Gastrocnemius medialis (tissue), 4 donors: ENCODE measurements around the gene KRT86. TPM values are rescaled to one million over a fixed set of nuclear protein-coding genes. Genes with fewer than 3 reads are reported as not detected.
A peak's percentile ranks its signal among the peaks of the same experiment; 100 is the strongest.

Source experiments
- ATAC-seq, 2 donors: fragments of 150-250 bp; one replicate each; pipeline ENCODE4 v1.9.1; 2016
- DNase-seq, 2 donors: peaks; one replicate each; pipeline ENCODE4 v3.0.0-alpha.2; 2019
- H3K27ac ChIP-seq, 4 donors: fragments of 200-600 bp; sonication (generic); 1 replicate in 1 of 4; 2 replicates in 3 of 4; pipeline ENCODE4 v1.5.1; 2016 to 2018; ENCODE audit warnings: mild to moderate bottlenecking in 2 of 4, moderate library complexity in 1 of 4
- H3K27me3 ChIP-seq, 3 donors: fragments of 200-600 bp; sonication (generic) in 2 of 3; 1 replicate in 1 of 3; 2 replicates in 2 of 3; pipeline versions ENCODE4 v1.5.1 to v1.6.0; 2016 to 2019; ENCODE audit warnings: mild to moderate bottlenecking in 1 of 3, moderate library complexity in 1 of 3
- H3K36me3 ChIP-seq, 2 donors: fragments of 200-600 bp; sonication (generic) in 1 of 2; one replicate each; pipeline ENCODE4 v1.5.1; 2017 to 2018
- H3K4me1 ChIP-seq, 2 donors: fragments of 200-600 bp; sonication (generic) in 1 of 2; one replicate each; pipeline ENCODE4 v1.5.1; 2016 to 2017; ENCODE audit warnings: mild to moderate bottlenecking in 2 of 2
- H3K4me3 ChIP-seq, 4 donors: fragments of 200-600 bp; sonication (generic) in 3 of 4; 1 replicate in 1 of 4; 2 replicates in 3 of 4; pipeline ENCODE4 v1.5.1; 2016 to 2019; ENCODE audit warnings: mild to moderate bottlenecking in 2 of 4
- H3K9me3 ChIP-seq, 3 donors: fragments of 200-600 bp; sonication (generic) in 2 of 3; 1 replicate in 1 of 3; 2 replicates in 2 of 3; pipeline ENCODE4 v1.5.1; 2016 to 2019
- POLR2A ChIP-seq, 2 donors: fragments of 450-650 bp; IDR thresholded peaks; one replicate each; pipeline ENCODE4 v1.6.1; 2017; ENCODE audit warnings: antibody characterized with exemption in 2 of 2, mild to moderate bottlenecking in 2 of 2, moderate library complexity in 2 of 2
- in situ Hi-C, 4 donors: fragments of 200-750 bp; cut with MboI; loops; one replicate each; pipeline versions ENCODE4 v1.15.0 to v1.8.0; 2017; ENCODE audit warnings: low sequenced_read_pairs in 4 of 4
- intact Hi-C: fragments of 100-400 bp; cut with DNase I; formaldehyde crosslinking; loops from one replicate; pipeline ENCODE4 v1.15.1; 2023; ENCODE audit warnings: low total_unique reads
- total RNA-seq, 4 donors: library from RNA; depleted of rRNA; stranded (reverse); fragments of >200 nt; gene quantifications; one replicate each; pipeline versions ENCODE4 v1.1.0 to v1.2.3, GENCODE V29; 2016
- TF ChIP-seq, protein P1 (sequence below), 5 experiments: fragments of 450-650 bp in 3 of 5; fragments of 200-600 bp in 2 of 5; sonication (generic) in 2 of 5; IDR thresholded peaks in 4 of 5; conservative IDR thresholded peaks in 1 of 5; 1 replicate in 4 of 5; 2 replicates in 1 of 5; pipeline ENCODE4 v1.5.1; 2016 to 2019; ENCODE audit warnings: antibody characterized with exemption in 5 of 5, mild to moderate bottlenecking in 3 of 5, moderate library complexity in 3 of 5

Gene KRT86
- total RNA-seq, 4 donors from 2014 or later: 0.24 TPM; not detected in 3

DNA sequence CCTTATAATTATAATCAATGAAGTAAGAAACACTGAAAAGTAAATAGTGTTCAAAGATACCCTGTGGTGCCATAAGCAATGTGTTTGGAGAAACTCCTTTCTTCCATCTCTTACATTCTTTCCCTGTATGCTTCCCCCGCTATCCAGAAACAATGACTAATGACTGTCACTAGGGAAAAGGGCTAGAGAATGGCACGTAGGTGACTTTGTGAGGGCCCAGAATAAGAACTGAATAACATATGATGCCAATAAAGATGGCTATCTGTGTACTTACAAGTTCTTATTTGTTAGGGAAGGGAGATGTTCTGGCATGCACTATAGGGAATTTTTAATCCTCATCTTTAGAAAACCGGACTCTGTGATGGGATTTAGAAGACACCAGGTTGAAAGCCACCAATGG, 46.1 kb upstream of the KRT86 start:
- in situ Hi-C loops (no loop called here), intact Hi-C loops (no loop called here)
- no peak overlapping the region for H3K27ac ChIP-seq
- DNase-seq (no peak), ATAC-seq (no peak)
- no peaks in the 10 kb centered on the region for H3K36me3 ChIP-seq
- H3K4me1 ChIP-seq: peaks cover 0 to 9% of the 10 kb centered on the region in 2 donors
- H3K9me3 ChIP-seq: no peaks in the 10 kb centered on the region
- TF ChIP-seq, protein P1, sequence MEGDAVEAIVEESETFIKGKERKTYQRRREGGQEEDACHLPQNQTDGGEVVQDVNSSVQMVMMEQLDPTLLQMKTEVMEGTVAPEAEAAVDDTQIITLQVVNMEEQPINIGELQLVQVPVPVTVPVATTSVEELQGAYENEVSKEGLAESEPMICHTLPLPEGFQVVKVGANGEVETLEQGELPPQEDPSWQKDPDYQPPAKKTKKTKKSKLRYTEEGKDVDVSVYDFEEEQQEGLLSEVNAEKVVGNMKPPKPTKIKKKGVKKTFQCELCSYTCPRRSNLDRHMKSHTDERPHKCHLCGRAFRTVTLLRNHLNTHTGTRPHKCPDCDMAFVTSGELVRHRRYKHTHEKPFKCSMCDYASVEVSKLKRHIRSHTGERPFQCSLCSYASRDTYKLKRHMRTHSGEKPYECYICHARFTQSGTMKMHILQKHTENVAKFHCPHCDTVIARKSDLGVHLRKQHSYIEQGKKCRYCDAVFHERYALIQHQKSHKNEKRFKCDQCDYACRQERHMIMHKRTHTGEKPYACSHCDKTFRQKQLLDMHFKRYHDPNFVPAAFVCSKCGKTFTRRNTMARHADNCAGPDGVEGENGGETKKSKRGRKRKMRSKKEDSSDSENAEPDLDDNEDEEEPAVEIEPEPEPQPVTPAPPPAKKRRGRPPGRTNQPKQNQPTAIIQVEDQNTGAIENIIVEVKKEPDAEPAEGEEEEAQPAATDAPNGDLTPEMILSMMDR (IDR thresholded peaks at IDR 0.05 in 4 of 5, conservative IDR thresholded peaks at IDR 0.05 in 1 of 5): no peak
- TF ChIP-seq POLR2A (IDR thresholded peaks at IDR 0.05): no peak
- H3K27me3 ChIP-seq: peaks cover 11 to 12% (median 12%) of the 10 kb centered on the region in 3 donors
- H3K4me3 ChIP-seq: no peak overlapping the region

DNA sequence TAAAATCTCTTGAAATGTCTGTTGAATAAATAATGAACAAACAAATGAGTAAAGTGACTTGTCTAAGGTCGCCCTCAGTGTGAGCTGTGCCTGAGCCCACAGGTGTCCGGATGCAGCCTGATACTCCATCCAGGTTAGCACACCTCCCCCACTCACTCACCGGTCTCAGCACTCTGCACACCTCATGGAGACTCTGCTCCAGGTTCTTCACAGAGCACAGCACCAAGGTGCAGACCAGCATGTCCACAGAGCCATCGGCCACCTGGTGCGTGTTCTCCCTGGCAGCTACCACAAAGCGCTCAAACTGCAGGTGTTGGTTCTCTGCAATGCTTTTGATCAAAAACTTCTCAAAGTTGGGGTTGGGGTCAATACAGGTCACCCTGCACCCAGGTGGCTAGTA, 45.5 kb upstream of the KRT86 start:
- Histone ChIP-seq H3K27me3 (peaks cover 17% of the 10 kb centered on the region in 3 donors), H3K4me1 (peaks cover 0 to 9% of the 10 kb centered on the region in 2 donors), H3K4me3 (no peak overlapping the region), H3K27ac (no peak overlapping the region), H3K9me3 (no peaks in the 10 kb centered on the region), H3K36me3 (no peaks in the 10 kb centered on the region)
- in situ Hi-C loops (no loop called here), intact Hi-C loops (no loop called here)
- ATAC-seq (no peak), DNase-seq (no peak)
- TF ChIP-seq, protein P1 (IDR thresholded peaks at IDR 0.05 in 4 of 5, conservative IDR thresholded peaks at IDR 0.05 in 1 of 5): no peak
- no peak for TF ChIP-seq POLR2A (IDR thresholded peaks at IDR 0.05)

DNA sequence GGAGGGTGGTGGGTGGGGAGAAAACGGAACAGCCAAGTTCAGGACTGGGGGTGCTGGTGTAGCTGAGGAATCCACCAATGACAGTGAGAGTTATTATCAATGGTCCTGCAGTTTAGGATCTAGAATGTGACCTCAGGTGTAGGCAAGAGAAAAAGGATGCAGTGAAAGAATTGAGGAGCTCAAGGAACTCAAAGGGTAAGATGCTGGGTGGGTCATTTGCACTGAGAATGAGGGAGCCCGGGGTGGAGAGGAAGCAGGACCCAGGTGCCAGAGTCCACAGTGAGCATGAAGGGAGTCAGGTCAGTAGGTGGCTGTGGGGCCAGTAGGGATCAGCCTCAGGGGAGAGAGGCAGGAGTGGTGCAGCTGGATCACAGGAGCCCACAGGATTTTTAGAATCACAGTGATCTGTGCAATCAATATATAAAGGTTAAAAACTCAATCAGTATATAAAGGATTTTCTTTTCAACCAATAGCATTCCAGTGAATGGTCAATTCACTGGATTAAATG, 44.6 kb upstream of the KRT86 start:
- intact Hi-C loops: no loop called here
- in situ Hi-C loops: no loop called here
- TF ChIP-seq POLR2A (IDR thresholded peaks at IDR 0.05): no peak
- TF ChIP-seq, protein P1 (IDR thresholded peaks at IDR 0.05 in 4 of 5, conservative IDR thresholded peaks at IDR 0.05 in 1 of 5): no peak
- DNase-seq (no peak), ATAC-seq (no peak)
- Histone ChIP-seq H3K9me3 (no peaks in the 10 kb centered on the region), H3K27me3 (peaks cover 17 to 20% (median 18%) of the 10 kb centered on the region in 3 donors), H3K4me3 (no peak overlapping the region), H3K36me3 (no peaks in the 10 kb centered on the region), H3K4me1 (peaks cover 0 to 9% of the 10 kb centered on the region in 2 donors), H3K27ac (no peak overlapping the region)

DNA sequence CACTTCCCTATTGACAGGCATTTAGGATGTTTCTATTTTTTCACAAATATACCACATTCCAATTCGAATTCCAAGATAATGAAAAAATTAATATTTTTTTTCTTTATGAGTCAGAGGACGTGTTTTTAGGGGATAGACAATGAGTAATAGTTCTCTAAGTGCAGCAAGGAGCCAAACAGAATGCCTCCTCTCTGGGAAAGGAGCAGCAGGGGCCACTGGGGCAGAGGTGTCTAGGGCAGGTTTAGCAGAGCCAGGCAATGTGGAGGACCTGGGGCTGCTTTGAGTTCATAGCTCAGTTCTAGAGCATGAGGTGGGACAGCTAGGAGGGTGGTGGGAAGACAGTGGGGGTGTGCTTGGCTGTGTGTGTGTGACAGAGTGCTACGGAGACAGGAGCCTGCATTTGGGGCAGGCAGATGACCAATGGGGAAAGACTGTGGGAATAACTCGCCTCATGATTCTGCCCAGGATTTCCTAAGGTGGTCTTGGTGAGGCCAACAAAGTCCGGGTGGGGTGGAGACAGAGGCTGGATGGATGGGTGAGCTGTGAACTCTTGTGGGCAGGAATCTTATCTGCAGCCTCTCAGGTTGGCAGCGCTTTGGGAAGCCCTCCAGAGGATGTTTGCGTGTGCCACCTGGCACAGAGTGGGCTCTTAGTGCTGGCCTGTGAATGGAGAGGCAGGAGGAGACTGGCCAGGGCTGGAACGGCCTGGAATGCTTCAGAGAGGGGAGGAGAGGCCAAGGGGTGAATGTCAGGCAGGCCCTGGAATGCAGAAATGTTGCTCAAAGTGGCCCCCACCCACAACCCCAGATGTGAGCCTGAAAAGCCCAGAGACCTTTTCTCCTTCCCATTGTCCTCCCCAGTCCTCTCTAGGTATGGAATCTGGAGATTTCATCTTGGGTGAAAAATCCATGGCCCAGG, 43.8 kb upstream of the KRT86 start:
- intact Hi-C loops (no loop called here), in situ Hi-C loops (no loop called here)
- TF ChIP-seq POLR2A (IDR thresholded peaks at IDR 0.05): no peak
- TF ChIP-seq, protein P1 (IDR thresholded peaks at IDR 0.05 in 4 of 5, conservative IDR thresholded peaks at IDR 0.05 in 1 of 5): no peak
- Histone ChIP-seq H3K4me3 (no peak overlapping the region), H3K4me1 (peaks cover 0 to 9% of the 10 kb centered on the region in 2 donors), H3K9me3 (no peaks in the 10 kb centered on the region), H3K36me3 (no peaks in the 10 kb centered on the region), H3K27me3 (peaks cover 17 to 20% (median 18%) of the 10 kb centered on the region in 3 donors), H3K27ac (no peak overlapping the region)
- DNase-seq (no peak), ATAC-seq (peak in 1 of 2 donors; percentile 55)
